AG09319 (cell line): ENCODE data around the gene NXT1.

ENCODE experiments used
- DNase-seq: peaks from one replicate; pipeline ENCODE4 v3.0.0-alpha.2; 2010; ENCODE audit warnings: low read depth; ENCODE audit errors: extremely low read depth
- CTCF ChIP-seq: IDR thresholded peaks from 2 replicates; pipeline ENCODE4 v1.5.1; 2011; ENCODE audit warnings: low read depth, mild to moderate bottlenecking, inconsistent platforms, low read length, moderate library complexity

Gene NXT1

GRCh38 chr20:23308024-23308423 lies 42.6 kb upstream of the NXT1 start:
- no peak for TF ChIP-seq CTCF

GRCh38 chr20:23308908-23309307 lies 41.7 kb upstream of the NXT1 start:
- no peak for TF ChIP-seq CTCF
- no peak for DNase-seq

More at GRCh38 chr20:23308024-23308423, 42.6 kb upstream of the NXT1 start:
- no peak for DNase-seq

- no peak for TF ChIP-seq CTCF
Measured at GRCh38 chr20:23309781-23310180, 40.8 kb upstream of the NXT1 start.

GRCh38 chr20:23311947-23312506 lies 38.6 kb upstream of the NXT1 start:
- DNase-seq = no peak
- TF ChIP-seq CTCF = no peak

More at GRCh38 chr20:23309781-23310180, 40.8 kb upstream of the NXT1 start:
- DNase-seq = no peak

GRCh38 chr20:23313271-23313670 lies 37.3 kb upstream of the NXT1 start:
- no peak for DNase-seq
- TF ChIP-seq CTCF = no peak

- TF ChIP-seq CTCF = no peak
- no peak for DNase-seq
Measured at GRCh38 chr20:23314699-23315098, 35.9 kb upstream of the NXT1 start.

- no peak for TF ChIP-seq CTCF
- DNase-seq = no peak
Measured at GRCh38 chr20:23315099-23315498, 35.5 kb upstream of the NXT1 start.
